ENCODE data around the gene PHYKPL.

DNA sequence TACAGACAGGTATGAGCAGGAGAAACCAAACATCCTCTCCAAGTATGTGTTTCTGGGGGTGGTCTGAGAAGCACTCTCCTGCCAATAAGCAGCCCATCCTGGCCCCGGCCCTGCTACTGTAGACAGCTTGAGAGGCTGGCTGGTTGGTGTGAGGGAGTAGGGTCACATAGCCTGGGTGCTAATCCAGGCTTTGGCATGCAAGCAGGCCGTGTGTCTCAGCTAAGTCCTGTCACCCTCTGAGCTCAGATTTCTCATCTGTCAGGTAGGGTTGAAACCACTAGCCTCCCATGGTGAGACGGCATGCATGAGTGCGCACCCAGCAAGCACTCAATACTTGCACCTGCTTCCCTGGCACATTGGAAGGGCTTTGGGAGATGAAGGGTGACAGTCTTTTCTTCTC, 49.8 kb upstream of the PHYKPL start:
- TF ChIP-seq EZH2phosphoT487 (conservative IDR thresholded peaks at IDR 0.05; ENCODE audit: low read length) (no peak), CTCF (IDR thresholded peaks at IDR 0.05; ENCODE audit: insufficient read depth, low read length, poor library complexity, severe bottlenecking) (no peak)
